CD4-positive, alpha-beta T cell treated with Interferon gamma for 1 hour (primary cell): ENCODE results near the gene ZBTB1.
A peak's percentile ranks its signal among the peaks of the same experiment; 100 is the strongest.

ENCODE experiments used
- DNase-seq: peaks from one replicate; pipeline ENCODE4 v3.0.0-alpha.2; 2020

Gene ZBTB1, protein sequence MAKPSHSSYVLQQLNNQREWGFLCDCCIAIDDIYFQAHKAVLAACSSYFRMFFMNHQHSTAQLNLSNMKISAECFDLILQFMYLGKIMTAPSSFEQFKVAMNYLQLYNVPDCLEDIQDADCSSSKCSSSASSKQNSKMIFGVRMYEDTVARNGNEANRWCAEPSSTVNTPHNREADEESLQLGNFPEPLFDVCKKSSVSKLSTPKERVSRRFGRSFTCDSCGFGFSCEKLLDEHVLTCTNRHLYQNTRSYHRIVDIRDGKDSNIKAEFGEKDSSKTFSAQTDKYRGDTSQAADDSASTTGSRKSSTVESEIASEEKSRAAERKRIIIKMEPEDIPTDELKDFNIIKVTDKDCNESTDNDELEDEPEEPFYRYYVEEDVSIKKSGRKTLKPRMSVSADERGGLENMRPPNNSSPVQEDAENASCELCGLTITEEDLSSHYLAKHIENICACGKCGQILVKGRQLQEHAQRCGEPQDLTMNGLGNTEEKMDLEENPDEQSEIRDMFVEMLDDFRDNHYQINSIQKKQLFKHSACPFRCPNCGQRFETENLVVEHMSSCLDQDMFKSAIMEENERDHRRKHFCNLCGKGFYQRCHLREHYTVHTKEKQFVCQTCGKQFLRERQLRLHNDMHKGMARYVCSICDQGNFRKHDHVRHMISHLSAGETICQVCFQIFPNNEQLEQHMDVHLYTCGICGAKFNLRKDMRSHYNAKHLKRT

DNA sequence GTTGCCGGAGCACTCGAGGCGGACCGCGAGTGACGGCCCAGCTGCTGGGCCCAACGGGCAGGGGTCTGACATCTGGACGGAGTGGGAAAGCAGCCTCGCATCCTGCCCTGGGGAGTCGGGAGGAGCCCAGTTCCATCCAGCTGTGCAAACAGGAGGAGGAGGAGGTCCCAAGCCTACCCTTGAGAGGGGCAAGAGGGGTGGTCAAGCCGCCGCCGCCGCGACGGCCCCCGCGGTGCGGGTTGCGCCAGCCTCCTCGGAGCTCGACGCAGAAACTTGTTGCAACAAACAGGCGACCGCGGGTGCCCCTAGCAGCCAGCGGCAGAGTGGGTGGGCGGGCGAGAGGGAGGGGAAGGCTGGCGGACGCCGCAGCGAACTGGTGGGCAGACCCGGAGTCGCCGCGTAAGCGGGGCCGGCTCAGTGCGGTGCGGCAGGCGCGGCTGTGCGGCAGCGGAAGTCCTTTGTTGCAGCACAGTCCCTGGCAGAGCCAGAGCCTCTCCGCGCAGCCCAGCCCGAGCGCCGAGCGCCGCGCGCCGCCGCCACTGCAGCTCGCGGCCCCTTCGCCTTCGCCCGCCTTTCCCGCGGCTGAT, at the start of gene ZBTB1:
ZBTB1 (plus strand) TSS at position 461 of the 587 bp plus-strand sequence. CDS start 16,735 bp downstream, outside the sequence.
- DNase-seq: peak; percentile 89

DNA sequence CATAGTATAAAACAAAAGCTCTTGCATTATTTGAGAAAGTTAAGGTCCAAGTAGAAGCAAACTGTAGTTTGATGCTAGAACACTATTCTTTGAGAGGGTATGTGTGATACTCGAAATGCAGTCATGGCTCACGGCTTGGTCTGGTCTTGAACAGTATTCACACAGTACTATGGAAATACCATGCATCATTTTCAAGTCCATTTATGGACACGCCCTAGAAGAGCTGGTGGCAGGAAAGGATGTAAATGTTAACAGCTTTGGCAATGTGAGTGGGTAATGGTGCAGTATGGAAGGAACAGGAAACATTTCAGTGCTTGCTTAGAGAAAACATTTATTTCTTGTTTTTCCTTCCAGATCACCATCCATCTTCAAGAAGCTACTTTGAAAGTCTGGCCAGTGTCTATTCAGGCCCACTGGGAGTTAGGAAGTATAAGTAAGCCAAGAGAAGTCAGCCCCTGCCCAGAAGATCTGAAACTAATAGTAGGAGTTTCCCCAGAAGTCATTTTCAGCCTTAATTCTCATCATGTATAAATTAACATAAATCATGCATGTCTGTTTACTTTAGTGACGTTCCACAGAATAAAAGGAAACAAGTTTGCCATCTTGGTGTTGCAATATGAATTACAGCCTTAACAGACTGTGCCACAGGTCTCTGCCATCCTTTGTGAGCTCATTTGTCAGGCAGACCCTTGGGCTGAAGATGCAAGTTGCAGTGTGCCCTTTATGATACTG, 45.0 kb upstream of the ZBTB1 start:
- no peak for DNase-seq

DNA sequence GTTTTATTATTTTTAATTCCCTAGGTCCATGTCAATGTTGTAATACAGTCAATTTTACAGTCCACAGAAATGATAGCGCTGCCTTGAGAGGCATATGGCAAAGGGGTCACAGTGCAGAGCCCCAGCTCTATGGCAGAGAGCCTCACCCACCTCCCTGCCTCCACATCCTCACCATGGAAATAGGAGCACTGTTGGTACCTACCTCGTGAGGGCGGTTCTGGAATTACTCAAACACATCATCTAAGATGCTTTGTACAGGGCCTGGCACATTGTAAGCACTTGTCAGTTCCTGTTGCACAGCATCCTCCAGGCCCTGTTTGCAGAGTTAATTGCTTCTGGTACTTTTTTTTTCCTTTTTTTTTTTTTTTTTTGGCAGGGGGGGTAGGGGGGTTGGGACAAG, 43.3 kb upstream of the ZBTB1 start:
- no peak for DNase-seq

DNA sequence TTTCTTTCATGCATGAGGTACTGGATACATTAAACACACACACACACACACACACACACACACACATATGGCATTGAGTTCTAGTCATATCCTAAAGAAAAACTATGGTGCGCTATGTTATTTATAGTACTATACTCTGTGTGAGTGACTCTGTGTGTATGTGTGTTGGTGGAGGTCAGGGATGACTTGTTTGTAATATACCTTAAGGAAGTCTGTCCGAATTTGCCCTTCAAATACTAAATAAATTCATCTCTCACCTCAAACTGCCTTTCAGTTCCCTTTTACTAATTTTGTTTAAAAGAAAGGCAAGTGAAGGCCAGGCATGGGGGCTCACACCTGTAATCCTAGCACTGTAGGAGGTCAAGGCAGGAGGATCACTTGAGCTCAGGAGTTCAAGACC, 41.4 kb upstream of the ZBTB1 start:
- no peak for DNase-seq

DNA sequence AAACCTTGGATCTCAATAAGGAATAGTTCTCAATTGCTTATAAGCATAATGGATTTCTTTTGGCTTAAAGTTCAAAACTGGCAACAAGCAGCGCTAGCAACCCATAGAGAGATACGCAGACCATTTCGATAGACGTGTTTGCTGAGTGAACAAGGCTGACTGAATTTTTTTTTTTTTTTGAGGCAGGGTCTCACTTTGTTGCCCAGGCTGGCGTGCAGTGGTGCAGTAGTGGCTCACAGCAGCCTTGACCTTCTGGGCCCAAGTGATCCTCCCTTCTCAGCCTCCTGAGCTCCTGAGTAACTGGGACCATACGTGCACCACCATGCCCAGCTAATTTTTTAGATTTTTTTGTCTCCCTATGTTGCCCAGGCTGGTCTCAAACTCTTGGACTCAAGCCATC, 40.7 kb upstream of the ZBTB1 start:
- DNase-seq: no peak

DNA sequence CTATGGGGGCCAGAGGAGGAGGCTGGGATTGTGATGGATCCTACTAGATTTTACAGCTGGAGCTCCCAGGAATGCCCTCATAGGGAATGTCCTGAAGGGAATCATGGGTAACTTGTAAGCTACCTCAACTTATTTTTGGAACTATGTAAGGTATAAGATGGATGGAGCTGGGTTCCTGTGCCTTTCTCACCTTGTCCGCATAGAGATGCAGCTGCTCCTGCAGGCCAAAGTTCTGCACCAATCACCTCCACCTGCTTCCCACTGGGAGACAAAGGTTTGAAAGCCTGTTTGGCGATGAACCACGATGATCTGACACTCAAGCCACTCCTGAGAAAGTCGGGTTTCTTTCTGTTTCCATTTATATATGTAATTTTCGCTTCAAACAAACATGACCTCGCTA, 39.9 kb upstream of the ZBTB1 start:
- no peak for DNase-seq

DNA sequence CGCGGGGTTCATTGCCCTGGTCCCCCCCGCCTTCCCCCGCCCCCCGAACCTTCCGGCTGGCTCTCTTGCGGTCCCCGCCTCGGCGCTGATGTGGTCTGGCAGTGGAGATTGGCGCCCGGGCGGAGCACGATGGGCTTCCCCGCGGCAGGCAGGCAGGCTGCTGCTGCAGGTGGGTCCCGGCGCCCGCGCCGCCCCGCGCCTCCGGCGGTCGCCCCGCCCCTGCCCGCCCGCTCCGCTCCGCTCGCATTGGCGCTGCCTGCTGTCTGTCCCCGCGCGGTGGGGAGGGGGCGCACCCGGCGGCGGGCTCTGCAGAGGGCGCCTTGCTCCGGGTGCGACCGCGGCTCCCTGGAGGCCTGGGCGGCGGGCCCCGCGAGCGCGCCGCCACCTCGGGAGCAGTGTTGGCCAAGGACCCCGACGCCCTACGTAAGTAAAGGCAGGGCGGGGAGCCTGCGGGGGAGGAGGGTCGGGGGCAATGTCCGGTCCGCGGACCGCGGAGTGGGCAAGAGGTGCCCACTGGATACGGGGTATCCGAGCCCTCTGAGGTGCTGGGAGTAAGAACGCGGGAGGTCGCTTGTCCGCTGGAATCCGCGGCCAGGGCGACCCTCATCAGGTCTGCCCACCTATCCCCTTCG, 39.3 kb upstream of the ZBTB1 start, which contains the start of gene AKAP5:
AKAP5 (plus strand) TSS at position 309 of the 632 bp plus-strand sequence. CDS start 2,896 bp downstream, outside the sequence.
- DNase-seq: peak; percentile 70

DNA sequence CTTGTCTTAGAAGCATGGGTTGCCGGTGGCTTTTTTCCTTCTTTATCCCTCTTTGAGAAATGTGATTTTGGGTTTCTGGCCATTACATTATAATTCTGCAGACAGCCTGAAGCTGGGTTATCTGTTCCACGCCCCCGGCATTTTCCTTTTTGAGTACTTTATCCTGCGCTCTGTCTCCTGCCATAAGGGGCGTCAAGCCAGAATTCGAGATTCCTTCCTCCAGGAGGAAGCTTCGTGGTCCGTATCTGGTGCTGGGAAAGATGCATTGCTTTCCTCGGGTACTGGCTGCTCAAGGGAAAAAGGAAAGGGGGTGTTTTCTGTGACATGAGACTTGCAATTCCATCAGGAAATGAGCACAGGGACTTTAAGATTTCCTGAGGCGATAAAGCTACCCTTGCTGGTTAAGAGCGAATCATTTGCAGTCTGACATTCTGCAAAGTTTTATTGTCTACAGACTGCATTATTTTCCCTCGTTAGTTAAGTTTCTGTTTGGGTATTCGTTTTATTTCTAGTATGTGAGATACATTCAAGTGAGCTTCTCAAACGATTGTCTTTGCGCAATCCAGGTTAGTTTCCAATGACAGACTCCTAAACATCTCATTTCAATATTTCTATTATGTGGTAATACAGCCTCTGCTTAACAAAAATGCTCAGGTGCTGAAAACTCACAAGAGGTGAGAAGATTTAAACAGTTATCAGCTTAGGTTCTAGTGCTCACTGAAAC, 38.6 kb upstream of the ZBTB1 start:
- DNase-seq: no peak

DNA sequence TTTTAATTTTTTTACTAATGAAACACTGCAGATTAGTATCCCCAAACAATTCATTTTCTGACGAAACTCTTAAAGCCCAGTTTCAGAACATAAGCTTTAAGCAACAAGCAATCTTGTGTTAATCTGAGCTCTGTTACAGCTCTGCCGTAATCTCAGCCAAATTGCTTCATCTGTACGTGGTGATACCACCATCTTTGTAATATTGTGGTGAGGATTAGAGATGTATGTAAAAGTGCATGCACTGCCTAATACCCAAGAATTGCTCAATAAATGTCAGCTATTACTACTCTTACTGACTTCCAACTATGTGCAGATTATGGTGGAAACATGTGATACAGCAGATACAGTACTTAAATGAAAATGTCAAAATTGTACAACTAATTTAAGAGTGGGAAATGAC, 37.5 kb upstream of the ZBTB1 start:
- no peak for DNase-seq

DNA sequence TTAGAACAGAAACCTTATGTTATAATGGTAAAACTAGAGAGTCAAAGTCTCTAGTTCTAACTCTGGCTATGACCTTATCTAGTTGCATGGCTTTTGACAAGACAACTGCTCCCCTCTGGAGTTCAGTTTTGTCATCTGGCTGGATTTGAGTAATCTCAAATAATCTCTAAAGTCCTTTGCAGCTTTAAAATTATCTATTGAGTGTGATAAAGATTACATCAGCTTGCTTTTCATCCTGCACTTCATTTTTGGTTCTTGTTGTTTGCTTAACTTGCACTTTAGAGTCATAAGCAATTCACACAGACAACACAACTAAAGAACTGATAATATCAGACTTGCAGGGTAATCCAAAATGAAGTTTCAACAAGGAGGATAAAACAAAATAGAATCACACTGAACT, 37.0 kb upstream of the ZBTB1 start:
- no peak for DNase-seq

DNA sequence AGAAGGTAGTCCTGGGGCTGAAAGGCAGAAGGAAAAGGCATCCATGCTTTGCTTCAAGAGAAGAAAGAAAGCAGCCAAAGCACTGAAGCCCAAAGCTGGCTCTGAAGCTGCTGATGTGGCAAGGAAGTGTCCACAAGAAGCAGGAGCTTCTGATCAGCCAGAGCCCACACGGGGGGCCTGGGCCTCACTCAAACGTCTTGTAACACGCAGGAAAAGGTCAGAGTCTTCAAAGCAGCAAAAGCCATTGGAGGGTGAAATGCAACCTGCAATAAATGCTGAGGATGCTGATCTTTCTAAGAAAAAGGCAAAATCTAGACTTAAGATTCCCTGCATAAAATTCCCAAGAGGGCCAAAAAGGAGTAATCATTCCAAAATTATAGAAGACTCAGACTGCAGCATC, 36.1 kb upstream of the ZBTB1 start:
- no peak for DNase-seq

DNA sequence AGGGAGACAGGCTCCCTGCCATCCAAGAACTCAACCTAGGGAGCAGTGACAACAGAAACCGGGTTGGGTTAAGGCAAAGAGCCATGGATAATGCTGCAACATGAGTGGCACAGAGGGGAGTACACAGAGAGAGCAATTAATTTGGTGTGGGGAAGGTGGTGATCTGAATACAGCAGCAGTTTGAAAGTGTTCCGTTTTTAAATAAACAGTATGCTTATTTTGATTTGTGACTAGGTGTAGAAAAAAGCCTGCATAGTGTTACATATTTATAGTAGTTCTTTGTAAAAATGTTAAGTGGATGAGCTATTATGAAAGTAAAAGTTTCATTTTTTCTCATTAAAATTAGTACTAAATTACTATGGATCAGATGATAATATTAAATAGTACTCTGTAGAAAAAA, 30.5 kb upstream of the ZBTB1 start:
- no peak for DNase-seq

DNA sequence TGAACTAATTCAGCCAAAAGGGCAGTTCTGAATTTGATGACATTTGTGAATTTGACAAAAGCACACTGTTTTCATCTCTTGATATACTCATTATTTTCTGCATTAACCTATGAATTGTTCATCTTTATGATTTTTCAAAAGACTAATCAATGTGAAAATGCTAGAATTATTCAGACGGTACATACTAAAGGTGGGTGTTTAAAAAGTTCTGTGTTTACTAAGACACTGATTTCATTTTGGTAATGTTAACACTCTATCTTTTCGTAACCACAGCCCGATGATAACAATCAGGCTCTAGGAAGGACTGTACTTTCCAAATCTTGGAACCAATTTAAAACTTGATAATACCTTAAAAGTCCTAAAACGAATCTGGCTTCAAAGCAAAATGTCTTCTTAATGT, 29.9 kb upstream of the ZBTB1 start:
- no peak for DNase-seq

DNA sequence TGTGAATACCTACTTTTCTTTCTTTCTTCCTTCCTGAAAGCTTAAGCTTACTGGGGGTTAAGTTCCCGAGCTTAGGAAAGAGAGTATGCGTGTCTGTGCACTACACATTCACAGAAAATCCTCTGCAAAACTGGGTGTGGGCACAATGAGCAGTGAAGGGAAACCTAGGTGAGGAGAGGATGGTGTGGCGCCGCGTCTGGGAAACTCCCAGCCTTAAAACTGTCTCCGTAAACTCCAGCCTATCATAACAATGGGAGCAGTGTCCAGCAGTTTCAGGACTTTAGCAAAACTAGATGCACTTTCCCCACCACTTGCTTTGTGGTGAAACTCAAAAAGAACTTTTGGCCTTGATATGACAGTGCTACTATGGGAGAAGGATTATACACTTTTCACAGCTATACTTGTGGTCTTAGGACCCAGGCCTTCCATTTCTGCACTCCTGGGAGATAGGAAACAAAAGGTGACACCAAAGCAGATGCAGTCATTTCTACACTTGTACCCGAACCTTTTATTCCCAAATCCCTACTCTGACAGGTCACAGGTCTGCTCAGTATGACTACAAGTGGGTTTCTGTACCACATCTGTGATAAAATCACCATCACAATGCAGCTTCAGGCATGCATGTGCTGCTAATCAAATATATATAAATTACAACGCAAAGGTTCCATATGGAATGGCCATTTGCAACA, 28.8 kb upstream of the ZBTB1 start:
- no peak for DNase-seq

DNA sequence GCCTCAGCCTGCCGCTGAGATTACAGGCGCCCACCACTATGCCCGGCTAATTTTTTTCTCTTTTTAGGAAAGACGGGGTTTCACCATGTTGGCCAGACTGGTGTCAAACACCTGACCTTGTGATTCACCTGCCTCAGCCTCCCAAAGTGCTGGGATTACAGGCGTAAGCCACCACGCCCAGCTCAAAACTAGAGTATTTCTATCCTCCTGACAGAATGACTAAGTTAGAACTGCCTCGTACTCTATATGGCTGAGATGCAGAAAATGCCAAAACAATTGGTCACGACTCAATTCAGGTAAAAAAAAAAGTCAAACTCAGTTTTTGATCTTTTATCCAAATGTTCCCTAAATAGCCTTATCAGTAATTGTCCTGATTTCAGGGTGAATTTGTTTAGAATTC, 28.1 kb upstream of the ZBTB1 start:
- DNase-seq: no peak

DNA sequence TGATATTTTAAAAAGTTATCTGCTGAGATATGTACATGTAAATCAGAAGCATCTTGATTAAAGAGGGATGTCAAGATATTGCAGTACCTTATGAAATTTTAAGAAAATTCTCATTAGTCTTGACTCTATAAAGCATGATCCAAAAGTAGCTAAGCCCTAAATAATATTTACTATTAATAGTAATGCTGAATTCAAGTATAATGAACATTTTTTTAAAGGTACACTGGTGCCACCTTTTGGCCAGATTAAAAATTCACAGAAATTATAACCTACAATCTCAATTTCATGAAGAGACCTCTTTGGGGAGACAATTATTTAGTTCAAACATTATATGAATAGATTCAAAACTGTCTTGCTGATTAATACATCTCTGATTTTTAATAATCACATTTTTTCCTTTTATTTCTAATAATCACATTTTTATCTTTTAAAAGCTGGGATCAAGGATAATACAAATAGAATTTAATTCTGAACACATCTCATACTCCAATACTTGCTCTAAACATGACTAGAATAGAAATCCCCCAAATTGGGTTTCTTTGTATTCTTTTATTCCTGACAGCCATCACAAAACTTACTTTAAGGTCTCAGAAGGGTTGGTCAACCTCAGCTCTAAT, 25.8 kb upstream of the ZBTB1 start:
- DNase-seq: no peak

DNA sequence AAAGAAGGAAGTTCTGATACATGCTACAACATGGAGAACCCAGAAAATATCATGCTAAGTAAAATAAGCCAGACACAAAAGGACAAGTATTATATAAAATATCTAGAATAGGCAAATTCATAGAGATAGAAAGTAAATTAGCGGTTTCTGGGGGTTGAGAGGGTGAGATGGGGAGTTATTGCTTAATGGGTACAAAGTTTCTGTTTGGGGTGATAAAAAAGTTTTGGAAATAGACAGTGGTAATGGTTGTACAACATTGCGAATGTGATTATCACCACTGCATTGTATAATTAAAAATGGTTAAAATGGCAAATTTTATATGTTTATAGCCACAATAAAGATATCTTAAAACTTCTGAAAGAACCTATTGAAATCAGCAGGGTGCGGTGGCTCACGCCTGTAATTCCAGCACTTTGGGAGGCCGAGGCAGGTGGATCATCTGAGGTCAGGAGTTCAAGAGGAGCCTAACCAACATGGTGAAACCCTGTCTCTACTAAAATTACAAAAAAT, 15.9 kb upstream of the ZBTB1 start:
- DNase-seq: no peak

DNA sequence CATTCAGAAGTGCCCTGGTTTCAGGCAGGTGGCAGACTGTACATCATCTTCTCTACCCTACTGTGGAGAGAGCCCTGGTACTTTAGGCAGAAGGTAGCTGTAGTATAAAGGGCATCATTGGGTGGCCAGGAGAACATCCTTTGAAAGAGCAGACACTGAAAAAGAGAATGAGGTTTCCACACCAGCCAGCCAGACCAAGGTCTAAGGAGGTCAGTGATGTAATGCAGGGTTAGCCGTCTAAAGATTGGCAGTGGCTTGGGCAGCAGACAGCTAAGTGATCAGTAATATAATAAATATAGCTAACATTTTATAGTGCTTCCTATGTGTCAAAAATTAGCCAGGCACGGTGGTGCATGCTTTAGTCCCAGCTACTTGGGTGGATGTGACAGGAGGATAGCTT, 12.9 kb upstream of the ZBTB1 start:
- DNase-seq: no peak

DNA sequence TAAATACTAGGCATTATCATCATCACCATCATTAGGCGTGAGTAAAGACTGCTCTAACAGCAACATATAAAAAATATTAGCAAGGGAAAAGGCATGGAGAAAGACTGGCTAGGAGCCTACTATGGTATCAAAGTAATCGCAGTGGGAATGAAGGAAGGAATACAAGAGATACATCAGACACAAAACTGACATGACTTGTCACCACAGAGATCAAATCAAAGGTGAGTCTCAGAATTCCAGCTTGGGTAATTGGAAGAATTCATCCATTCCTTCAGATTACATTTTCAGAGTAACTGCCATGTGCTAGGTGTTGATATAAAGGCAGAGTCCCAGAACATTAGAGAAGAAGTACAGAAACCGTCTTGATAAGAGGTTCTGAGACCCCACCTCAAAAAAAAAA, 11.1 kb upstream of the ZBTB1 start:
- DNase-seq: no peak

DNA sequence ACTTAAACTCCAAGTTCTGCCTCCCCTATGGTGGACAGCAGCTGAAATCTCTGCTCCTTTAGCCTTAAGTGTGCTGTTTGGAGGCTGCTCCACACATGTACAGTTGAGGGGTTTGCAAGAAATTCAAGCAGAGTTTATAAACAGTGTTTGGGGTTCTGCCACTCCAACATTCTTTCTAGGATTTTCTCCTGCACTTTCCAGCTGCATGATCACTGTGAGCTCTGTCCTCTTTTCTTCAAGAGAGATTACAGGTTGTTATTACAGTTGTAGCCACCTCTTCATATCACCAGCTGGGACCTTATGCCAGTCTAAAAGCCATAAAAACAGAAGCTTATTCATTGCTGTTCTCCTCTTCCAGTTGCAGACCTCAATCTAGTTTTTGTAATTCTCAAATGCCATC, 9.3 kb upstream of the ZBTB1 start:
- DNase-seq: no peak

DNA sequence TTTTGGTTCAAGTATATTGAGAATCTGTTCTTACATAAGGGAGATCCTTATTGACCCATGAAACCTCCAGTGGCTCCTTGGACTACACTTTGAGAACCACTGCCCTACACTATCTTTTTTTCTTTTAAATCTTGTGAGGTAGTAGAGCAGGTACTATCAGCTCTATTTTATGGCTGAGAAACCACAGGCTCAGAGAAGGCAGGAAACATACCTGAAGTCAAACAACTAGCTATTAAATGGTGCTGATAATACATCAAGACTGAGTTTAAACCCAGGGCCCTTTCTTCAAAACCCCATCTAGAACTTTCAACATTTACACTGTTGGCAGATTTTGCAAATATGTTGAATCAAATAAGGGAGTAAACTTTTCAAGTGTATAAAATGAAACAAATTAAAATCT, 7.8 kb upstream of the ZBTB1 start:
- no peak for DNase-seq
